Measurements from ENCODE around the gene CRBN. TPM values are rescaled to one million over a fixed set of nuclear protein-coding genes. Genes with fewer than 3 reads are reported as not detected.
A peak's percentile ranks its signal among the peaks of the same experiment; 100 is the strongest.

Gene CRBN
- total and polyA plus RNA-seq, 9 of the 15 experiments (the other 6 are each of a cell fraction or from before 2014, with no cell fraction given) = 40.8 to 331 (median 57.4) TPM

- TF ChIP-seq PHF21A (IDR thresholded peaks at IDR 0.05; ENCODE audit: borderline replicate concordance, low read depth) (peak; percentile 75), ZNF232 (CRISPR knock-in tag; IDR thresholded peaks at IDR 0.05) (0 out of 2 replicates have a peak, but pooled peaks have one; percentile 54), ATF7 (IDR thresholded peaks at IDR 0.05) (peak; percentile 99), CGGBP1 (CRISPR knock-in tag; IDR thresholded peaks at IDR 0.05) (peak; percentile 87; the same call in 1 of the 2 replicates), RERE (CRISPR knock-in tag; IDR thresholded peaks at IDR 0.05; ENCODE audit: borderline replicate concordance) (no peak), IRF9 (tag; IDR thresholded peaks at IDR 0.05) (no peak), CREB3 (tag; conservative IDR thresholded peaks at IDR 0.05; ENCODE audit: low read depth) (peak; percentile 88), ZNF780A (CRISPR knock-in tag; IDR thresholded peaks at IDR 0.05) (no peak), NBN (IDR thresholded peaks at IDR 0.05; ENCODE audit: low read depth) (peak; percentile 94), CREB3L1 (IDR thresholded peaks at IDR 0.05; ENCODE audit: borderline replicate concordance, low read depth) (peak; percentile 95), RBM14 (IDR thresholded peaks at IDR 0.05; ENCODE audit: borderline replicate concordance, insufficient read depth, low read depth, low read length) (0 out of 2 replicates have a peak, but pooled peaks have one; percentile 82), CHD1 (IDR thresholded peaks at IDR 0.05; ENCODE audit: low read length) (no peak), C11orf30 (IDR thresholded peaks at IDR 0.05; ENCODE audit: low read depth) (no peak), PREB (CRISPR knock-in tag; IDR thresholded peaks at IDR 0.05) (no peak)
These were observed 52.7 kb downstream of the CRBN start, which contains the start of gene TRNT1 (continued) for GRCh38 chr3:3126477-3127431.

Measured in K562 (cell line).